GM23248 (cell line): Measurements from ENCODE around the gene C1orf53.

Source experiments
- EZH2 ChIP-seq: fragments of 200-600 bp; sonication (generic); IDR thresholded peaks from 2 replicates; pipeline ENCODE4 v1.6.1; 2018; ENCODE audit warnings: antibody characterized with exemption, mild to moderate bottlenecking; ENCODE audit not compliant: insufficient read depth, poor library complexity, severe bottlenecking
- EZH2phosphoT487 ChIP-seq: fragments of 200-600 bp; sonication (generic); IDR thresholded peaks from 2 replicates; pipeline ENCODE4 v1.6.1; 2018; ENCODE audit warnings: antibody characterized with exemption, moderate library complexity, mild to moderate bottlenecking, low read depth; ENCODE audit not compliant: insufficient read depth

DNA sequence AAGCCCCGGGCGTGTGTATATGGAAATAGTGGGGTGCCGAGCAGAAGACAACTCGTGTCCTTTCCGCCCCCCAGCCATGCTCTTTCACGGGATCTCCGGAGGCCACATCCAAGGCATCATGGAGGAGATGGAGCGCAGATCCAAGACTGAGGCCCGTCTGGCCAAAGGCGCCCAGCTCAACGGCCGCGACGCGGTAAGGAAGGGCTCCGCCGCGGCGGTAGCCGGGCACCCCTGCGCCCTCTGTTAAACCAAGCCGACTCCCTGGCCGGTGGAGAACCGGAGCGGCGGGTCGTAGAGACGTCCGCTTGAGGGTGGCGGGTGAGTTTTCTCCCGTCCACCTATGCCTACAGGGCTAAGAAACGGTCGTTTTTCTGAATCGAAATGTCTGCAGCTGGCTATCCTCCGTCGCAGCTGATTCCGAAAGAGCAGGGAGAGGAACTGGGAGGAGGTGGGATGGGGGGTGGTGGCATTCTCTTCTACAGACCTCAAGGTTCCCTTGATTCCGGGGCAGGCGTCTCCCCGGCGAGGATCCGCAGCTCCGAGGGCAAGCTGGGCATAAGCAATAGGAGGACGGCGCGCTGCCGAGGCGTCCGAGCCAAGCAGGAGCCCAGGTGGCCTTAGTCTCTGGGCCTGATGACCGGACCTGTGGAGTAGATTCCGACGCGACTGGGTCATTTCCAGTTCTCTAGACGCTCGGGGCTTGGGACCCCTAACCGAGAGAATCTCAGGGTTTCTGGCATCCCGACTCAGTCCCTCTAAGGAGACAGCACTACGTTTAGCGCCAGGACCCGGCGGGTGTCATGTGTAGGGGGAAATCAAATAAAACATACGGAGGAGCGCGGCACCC lies 15.6 kb downstream of the C1orf53 start:
- peak; percentile 88 for TF ChIP-seq EZH2phosphoT487
- TF ChIP-seq EZH2: peak; percentile 77
